DND-41 (cell line): ENCODE measurements around the gene ARRB1.

Source experiments
- ATAC-seq: fragments of 200-7000 bp; cut with Tn5 transposase; 3 replicates; pipeline ENCODE4 v1.9.1; 2021; ENCODE audit warnings: low read depth; ENCODE audit not compliant: insufficient read depth
- DNase-seq: peaks from one replicate; pipeline ENCODE4 v3.0.0-alpha.2; 2020
- H2AFZ ChIP-seq: 2 replicates; pipeline ENCODE4 v1.6.0; 2012; ENCODE audit warnings: low read depth, low read length
- H3K27ac ChIP-seq: 2 replicates; pipeline ENCODE4 v1.5.1; 2012; ENCODE audit warnings: low read length, inconsistent platforms
- H3K27me3 ChIP-seq: fragments of 200-600 bp; sonication (generic); 2 replicates; pipeline ENCODE4 v1.6.0; 2012; ENCODE audit warnings: low read length, mild to moderate bottlenecking, inconsistent platforms; ENCODE audit not compliant: insufficient read depth, poor library complexity
- H3K36me3 ChIP-seq: 2 replicates; pipeline ENCODE4 v1.5.1; 2012; ENCODE audit warnings: low read length, inconsistent platforms; ENCODE audit not compliant: insufficient read depth
- H3K4me1 ChIP-seq: 2 replicates; pipeline ENCODE4 v1.5.1; 2012; ENCODE audit warnings: mild to moderate bottlenecking, low read length; ENCODE audit not compliant: insufficient read depth
- H3K4me2 ChIP-seq: 2 replicates; pipeline ENCODE4 v1.6.0; 2012; ENCODE audit warnings: mild to moderate bottlenecking, moderate library complexity, low read length, inconsistent platforms; ENCODE audit not compliant: insufficient read depth
- H3K4me3 ChIP-seq, 2 experiments: fragments of 200-600 bp in 1 of 2; shearing (Covaris generic) in 1 of 2; 2 replicates each; pipeline ENCODE4 v1.5.1; 2012 to 2016; ENCODE audit warnings: inconsistent platforms in 2 of 2, low read length in 2 of 2, mild to moderate bottlenecking in 2 of 2, low read depth in 1 of 2, moderate library complexity in 1 of 2
- H3K79me2 ChIP-seq: 2 replicates; pipeline ENCODE4 v1.6.0; 2012; ENCODE audit warnings: low read length, inconsistent platforms; ENCODE audit not compliant: insufficient read depth
- H3K9ac ChIP-seq: 2 replicates; pipeline ENCODE4 v1.6.0; 2012; ENCODE audit warnings: low read depth, mild to moderate bottlenecking, inconsistent platforms, low read length, moderate library complexity
- H3K9me3 ChIP-seq: 2 replicates; pipeline ENCODE4 v1.5.1; 2012; ENCODE audit warnings: low read length, moderate library complexity, mild to moderate bottlenecking, inconsistent platforms; ENCODE audit not compliant: insufficient read depth, severe bottlenecking
- H4K20me1 ChIP-seq: 2 replicates; pipeline ENCODE4 v1.6.0; 2012; ENCODE audit warnings: low read length; ENCODE audit not compliant: insufficient read depth
- CTCF ChIP-seq: IDR thresholded peaks from 2 replicates; pipeline ENCODE4 v1.5.1; 2012; ENCODE audit warnings: borderline replicate concordance, low read length, moderate library complexity, mild to moderate bottlenecking; ENCODE audit not compliant: poor library complexity, severe bottlenecking; ENCODE audit errors: extremely low read depth
- EZH2 ChIP-seq: IDR thresholded peaks from 3 replicates; pipeline ENCODE4 v1.6.1; 2012; ENCODE audit warnings: borderline replicate concordance, low read depth, mild to moderate bottlenecking, moderate library complexity, low read length, inconsistent platforms; ENCODE audit not compliant: severe bottlenecking

Gene ARRB1

DNA sequence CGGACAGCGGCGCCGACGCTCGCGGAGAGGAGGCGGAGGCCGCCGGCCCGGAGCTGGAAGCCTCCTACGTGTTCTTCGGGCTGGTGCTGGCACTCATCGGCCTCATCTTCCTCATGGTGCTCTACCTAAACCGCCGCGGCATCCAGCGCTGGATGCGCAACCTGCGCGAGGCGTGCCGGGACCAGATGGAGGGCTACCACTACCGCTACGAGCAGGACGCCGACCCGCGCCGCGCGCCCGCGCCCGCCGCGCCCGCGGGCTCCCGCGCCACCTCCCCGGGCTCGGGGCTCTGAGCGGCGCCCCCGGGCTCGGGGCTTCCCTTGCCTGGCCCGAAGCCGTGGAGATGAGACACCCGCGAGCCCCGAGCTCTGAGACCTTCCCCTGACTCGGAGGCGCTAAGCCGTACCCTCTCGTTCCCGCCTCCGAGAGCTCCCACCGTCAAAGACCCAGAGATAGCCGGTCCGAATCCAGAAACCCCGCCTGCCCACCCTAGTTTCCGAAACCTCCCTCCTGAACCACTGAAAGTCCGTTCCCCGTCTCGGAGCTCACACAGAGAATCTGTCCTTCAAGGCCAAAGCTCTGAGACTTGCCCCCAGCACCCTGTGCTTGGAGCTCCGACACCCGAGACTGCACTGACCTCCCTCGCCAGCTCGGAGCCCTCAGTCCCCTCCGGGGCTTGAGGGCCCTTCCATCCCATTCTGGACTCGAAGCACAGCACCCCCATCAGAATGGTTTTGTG lies 109.4 kb downstream of the ARRB1 start:
- Histone ChIP-seq H3K9ac (no peak overlapping the region), H2AFZ (no peak overlapping the region), H3K27ac (no peak overlapping the region), H3K9me3 (no peaks in the 10 kb centered on the region), H3K27me3 (no peaks in the 10 kb centered on the region), H3K4me1 (no peaks in the 10 kb centered on the region), H3K4me2 (no peak overlapping the region), H3K79me2 (no peaks in the 10 kb centered on the region), H3K4me3 (no peak overlapping the region), H3K36me3 (no peaks in the 10 kb centered on the region), H4K20me1 (no peaks in the 10 kb centered on the region)
- ATAC-seq (no peak), DNase-seq (no peak)
- no peak for TF ChIP-seq EZH2
- no peak for TF ChIP-seq CTCF

DNA sequence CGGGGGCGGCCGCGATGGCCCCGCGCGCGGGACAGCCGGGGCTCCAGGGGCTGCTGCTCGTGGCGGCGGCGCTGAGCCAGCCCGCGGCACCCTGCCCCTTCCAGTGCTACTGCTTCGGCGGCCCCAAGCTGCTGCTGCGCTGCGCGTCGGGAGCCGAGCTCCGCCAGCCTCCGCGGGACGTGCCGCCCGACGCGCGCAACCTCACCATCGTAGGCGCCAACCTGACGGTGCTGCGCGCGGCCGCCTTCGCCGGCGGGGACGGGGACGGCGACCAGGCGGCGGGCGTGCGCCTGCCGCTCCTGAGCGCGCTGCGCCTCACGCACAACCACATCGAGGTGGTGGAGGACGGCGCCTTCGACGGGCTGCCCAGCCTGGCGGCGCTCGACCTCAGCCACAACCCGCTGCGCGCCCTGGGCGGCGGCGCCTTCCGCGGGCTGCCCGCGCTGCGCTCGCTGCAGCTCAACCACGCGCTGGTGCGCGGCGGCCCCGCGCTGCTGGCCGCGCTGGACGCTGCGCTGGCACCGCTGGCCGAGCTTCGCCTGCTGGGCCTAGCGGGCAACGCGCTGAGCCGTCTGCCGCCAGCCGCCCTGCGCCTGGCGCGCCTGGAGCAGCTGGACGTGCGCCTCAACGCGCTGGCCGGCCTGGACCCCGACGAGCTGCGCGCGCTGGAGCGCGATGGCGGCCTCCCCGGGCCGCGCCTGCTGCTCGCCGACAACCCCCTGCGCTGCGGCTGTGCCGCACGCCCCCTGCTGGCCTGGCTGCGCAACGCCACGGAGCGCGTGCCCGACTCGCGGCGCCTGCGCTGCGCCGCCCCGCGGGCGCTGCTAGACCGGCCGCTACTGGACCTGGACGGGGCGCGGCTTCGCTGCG lies 110.2 kb downstream of the ARRB1 start:
- no peaks in the 10 kb centered on the region for H3K9me3 ChIP-seq
- DNase-seq (no peak), ATAC-seq (no peak)
- no peaks in the 10 kb centered on the region for H3K27me3 ChIP-seq
- H3K36me3 ChIP-seq: no peaks in the 10 kb centered on the region
- TF ChIP-seq EZH2 (no peak), CTCF (no peak)
- no peaks in the 10 kb centered on the region for H4K20me1 ChIP-seq
- no peak overlapping the region for H3K9ac ChIP-seq
- H2AFZ ChIP-seq: no peak overlapping the region
- H3K4me3 ChIP-seq: no peak overlapping the region
- H3K4me1 ChIP-seq: no peaks in the 10 kb centered on the region
- H3K4me2 ChIP-seq: no peak overlapping the region
- no peak overlapping the region for H3K27ac ChIP-seq
- H3K79me2 ChIP-seq: no peaks in the 10 kb centered on the region

- Histone ChIP-seq H3K27me3 (no peaks in the 10 kb centered on the region), H3K9me3 (no peaks in the 10 kb centered on the region), H3K4me3 (no peak within 1 kb of the TSS), H3K27ac (no peak within 1 kb of the TSS), H3K4me1 (no peaks in the 10 kb centered on the region), H3K9ac (no peak within 1 kb of the TSS), H3K79me2 (no peaks in the 10 kb centered on the region), H4K20me1 (no peaks in the 10 kb centered on the region), H3K36me3 (no peaks in the 10 kb centered on the region), H2AFZ (no peak within 1 kb of the TSS), H3K4me2 (no peak within 1 kb of the TSS)
- ATAC-seq (no peak), DNase-seq (no peak)
- no peak for TF ChIP-seq CTCF
Measured at GRCh38 chr11:75240311-75241035, 111.0 kb downstream of the ARRB1 start, which contains the start of gene TPBGL. TPBGL (plus strand) TSS chr11:75240774; CDS start chr11:75241050, 276 bp downstream.
